ENCODE data around the gene SCAF4. TPM values are rescaled to one million over a fixed set of nuclear protein-coding genes. Genes with fewer than 3 reads are reported as not detected.

Gene SCAF4
- total and polyA plus RNA-seq, 4 donors: 11.3 to 29.7 (median 20.1) TPM

- ATAC-seq (ENCODE audit: insufficient read depth, low FRiP score): no peak
- peaks cover 0 to 3% (median 0%) of the 10 kb centered on the region in 5 donors for H3K4me1 ChIP-seq (ENCODE audit: control insufficient read depth in 5 of 5, insufficient read depth in 5 of 5, low read length in 5 of 5)
- 86 to 87% methylated on average over 7 of the region's 7 CpGs for WGBS, 2 donors
Measured at GRCh38 chr21:31686272-31686915, 45.5 kb downstream of the SCAF4 start.

DNA sequence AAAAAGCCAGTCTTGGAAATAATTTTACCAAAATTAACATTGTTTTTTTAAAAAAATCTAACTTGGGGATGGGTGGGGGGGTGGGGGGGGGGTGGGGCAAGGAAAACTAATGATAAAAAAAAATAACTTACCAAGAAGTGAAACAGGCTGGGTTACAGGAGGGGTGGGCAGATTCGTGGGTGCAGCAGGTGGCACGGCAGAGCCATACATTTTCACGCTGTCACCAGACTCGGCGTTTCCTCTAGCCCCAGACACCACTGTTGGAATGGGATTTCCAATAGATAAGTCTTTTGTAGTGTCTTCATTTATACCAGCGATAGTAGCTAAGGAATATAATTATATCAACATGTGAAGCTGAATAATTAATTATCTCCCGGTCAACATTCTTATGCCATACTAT is 47.0 kb downstream of the SCAF4 start:
- no peak for ATAC-seq (ENCODE audit: insufficient read depth, low FRiP score)
- Histone ChIP-seq H3K27me3 (ENCODE audit: control insufficient read depth in 3 of 3, insufficient read depth in 3 of 3, low read length in 2 of 3) (no peaks in the 10 kb centered on the region), H3K36me3 (ENCODE audit: control insufficient read depth in 4 of 4, insufficient read depth in 4 of 4, low read length in 4 of 4) (peaks cover 25 to 36% (median 27%) of the 10 kb centered on the region in 4 donors), H3K4me1 (ENCODE audit: control insufficient read depth in 5 of 5, insufficient read depth in 5 of 5, low read length in 5 of 5) (peaks cover 0 to 3% (median 0%) of the 10 kb centered on the region in 5 donors), H3K9ac (ENCODE audit: insufficient read depth in 1 of 2, low read length in 2 of 2) (no peak overlapping the region), H3K27ac (ENCODE audit: low read depth in 1 of 2, low read length in 1 of 2) (no peak overlapping the region), H3K4me3 (no peak overlapping the region), H3K9me3 (ENCODE audit: control insufficient read depth in 4 of 4, insufficient read depth in 3 of 4, low read length in 3 of 4) (no peaks in the 10 kb centered on the region)
- WGBS, 2 donors: 94 to 97% methylated on average over 7 of the region's 7 CpGs
- no peak for TF ChIP-seq CTCF (IDR thresholded peaks at IDR 0.05; ENCODE audit: control extremely low read depth, extremely low read depth)
- no peak for DNase-seq

More at GRCh38 chr21:31686272-31686915, 45.5 kb downstream of the SCAF4 start:
- H3K9me3 ChIP-seq (ENCODE audit: control insufficient read depth in 4 of 4, insufficient read depth in 3 of 4, low read length in 3 of 4): no peaks in the 10 kb centered on the region
- DNase-seq: peak in 2 of 3 donors; percentile 13 to 19
- no peak overlapping the region for H3K9ac ChIP-seq (ENCODE audit: insufficient read depth in 1 of 2, low read length in 2 of 2)
- no peak overlapping the region for H3K4me3 ChIP-seq
- H3K27ac ChIP-seq (ENCODE audit: low read depth in 1 of 2, low read length in 1 of 2): peak overlapping the region in 1 of 2 donors; percentile 22
- H3K36me3 ChIP-seq (ENCODE audit: control insufficient read depth in 4 of 4, insufficient read depth in 4 of 4, low read length in 4 of 4): peaks cover 31 to 48% (median 36%) of the 10 kb centered on the region in 4 donors
- TF ChIP-seq CTCF (IDR thresholded peaks at IDR 0.05; ENCODE audit: control extremely low read depth, extremely low read depth): no peak
- no peaks in the 10 kb centered on the region for H3K27me3 ChIP-seq (ENCODE audit: control insufficient read depth in 3 of 3, insufficient read depth in 3 of 3, low read length in 2 of 3)

- no peak for TF ChIP-seq CTCF (IDR thresholded peaks at IDR 0.05; ENCODE audit: control extremely low read depth, extremely low read depth)
- peaks cover 0 to 3% (median 0%) of the 10 kb centered on the region in 5 donors for H3K4me1 ChIP-seq (ENCODE audit: control insufficient read depth in 5 of 5, insufficient read depth in 5 of 5, low read length in 5 of 5)
- H3K9ac ChIP-seq (ENCODE audit: insufficient read depth in 1 of 2, low read length in 2 of 2): no peak overlapping the region
- WGBS, 2 donors: 95% methylated on average over 5 of the region's 5 CpGs
- DNase-seq (no peak), ATAC-seq (ENCODE audit: insufficient read depth, low FRiP score) (no peak)
- H3K36me3 ChIP-seq (ENCODE audit: control insufficient read depth in 4 of 4, insufficient read depth in 4 of 4, low read length in 4 of 4): peaks cover 19 to 28% (median 27%) of the 10 kb centered on the region in 4 donors
- no peak overlapping the region for H3K4me3 ChIP-seq
- H3K9me3 ChIP-seq (ENCODE audit: control insufficient read depth in 4 of 4, insufficient read depth in 3 of 4, low read length in 3 of 4): no peaks in the 10 kb centered on the region
- no peaks in the 10 kb centered on the region for H3K27me3 ChIP-seq (ENCODE audit: control insufficient read depth in 3 of 3, insufficient read depth in 3 of 3, low read length in 2 of 3)
- no peak overlapping the region for H3K27ac ChIP-seq (ENCODE audit: low read depth in 1 of 2, low read length in 1 of 2)
Measured at GRCh38 chr21:31683029-31683428, 48.9 kb downstream of the SCAF4 start.

Data from lung (tissue), 12 donors.